Measurements from ENCODE around the gene PANX1. TPM values are rescaled to one million over a fixed set of nuclear protein-coding genes. Genes with fewer than 3 reads are reported as not detected.

Gene PANX1
- total RNA-seq, 2 donors from 2014 or later: 16.5 to 25.5 TPM

Other genes with a start within 250 kb of the PANX1 start
- not detected for gene HEPHL1, start 107.5 kb upstream of the PANX1 start, total RNA-seq
- gene IZUMO1R, start 175.7 kb downstream of the PANX1 start, total RNA-seq: not detected

Measured in natural killer cell treated with Interleukin-12 subunit alpha and Interleukin-12 subunit beta and Interleukin-15 and Interleukin-18, amount 100 ng/mL, for 72 hours (primary cell).